ENCODE data around the gene RPS15.
"Not testable (repeated sequence)": the region's sequence is repeated elsewhere in the genome, so short reads cannot be mapped to it uniquely, and the experiment has no call there.

RPS15 gene

DNA sequence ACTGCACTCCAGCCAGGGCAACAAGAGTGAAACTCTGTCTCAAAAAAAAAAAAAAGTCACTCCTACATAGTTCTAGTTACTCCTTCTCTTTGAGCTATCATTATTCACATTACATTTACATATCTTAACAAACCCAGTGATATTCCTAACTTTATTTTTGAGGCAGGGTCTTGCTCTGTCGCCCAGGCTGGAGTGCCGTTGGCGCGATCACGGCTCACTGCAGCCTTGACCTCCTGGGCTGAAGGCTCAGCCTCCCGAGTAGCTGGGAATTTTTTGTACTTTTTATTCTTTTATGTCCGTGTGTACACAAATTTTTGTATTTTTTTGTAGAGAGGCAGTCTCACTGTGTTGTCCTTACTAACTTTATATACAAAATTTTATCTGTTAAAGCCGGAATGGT is 587 bp upstream of the RPS15 start:
- no peak for DNase-seq

- no peak for DNase-seq
These were observed 748 bp downstream of the RPS15 start for GRCh38 chr19:1438933-1439354.

- not testable (repeated sequence) for DNase-seq
These were observed 1.6 kb downstream of the RPS15 start for GRCh38 chr19:1439525-1440417.

- no peak for DNase-seq
These were observed 2.2 kb downstream of the RPS15 start for GRCh38 chr19:1440418-1440801.

- DNase-seq = no peak
These were observed 2.8 kb downstream of the RPS15 start for GRCh38 chr19:1441022-1441426.

GRCh38 chr19:1441677-1442438 is 3.7 kb downstream of the RPS15 start:
- DNase-seq = no peak

DNA sequence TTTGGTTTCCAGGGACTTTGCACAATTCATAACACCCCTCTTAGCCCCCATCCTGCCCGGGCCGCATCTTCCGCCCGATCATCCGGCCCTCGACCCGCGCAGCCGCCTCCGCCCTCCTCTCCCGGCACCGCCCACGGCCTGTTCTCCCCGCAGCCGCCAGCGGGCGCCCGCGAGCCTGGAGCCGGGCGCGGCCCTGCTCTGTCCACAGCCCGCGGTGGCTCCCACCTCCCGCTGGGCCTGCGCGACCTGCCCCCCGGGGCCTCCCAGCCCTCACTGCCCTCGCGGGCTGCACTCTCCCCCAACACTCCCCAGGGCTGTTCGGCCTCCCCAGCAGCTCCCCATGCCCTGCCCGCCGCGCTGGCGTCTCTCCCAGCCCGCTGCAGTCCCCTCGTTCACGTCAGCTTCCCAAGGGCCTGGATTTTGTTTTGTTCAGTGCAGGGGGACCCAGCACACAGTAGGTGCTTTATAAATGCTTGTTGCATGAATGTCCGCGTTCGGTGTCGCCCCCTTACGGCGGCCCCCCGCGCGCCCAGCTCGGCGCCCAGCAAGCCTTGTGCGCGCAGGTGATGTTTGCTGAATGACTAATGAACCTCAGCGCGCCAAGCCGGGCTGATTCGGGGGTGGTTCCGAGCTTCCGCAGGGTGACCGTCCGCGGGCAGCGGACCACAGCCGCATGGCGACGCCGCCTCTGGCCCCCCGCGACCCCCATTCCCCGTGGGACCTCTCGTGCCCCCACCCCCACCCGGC is 7.2 kb downstream of the RPS15 start:
- peak; percentile 71 for DNase-seq

- DNase-seq = no peak
These were observed 7.9 kb downstream of the RPS15 start for GRCh38 chr19:1445932-1446712.

DNA sequence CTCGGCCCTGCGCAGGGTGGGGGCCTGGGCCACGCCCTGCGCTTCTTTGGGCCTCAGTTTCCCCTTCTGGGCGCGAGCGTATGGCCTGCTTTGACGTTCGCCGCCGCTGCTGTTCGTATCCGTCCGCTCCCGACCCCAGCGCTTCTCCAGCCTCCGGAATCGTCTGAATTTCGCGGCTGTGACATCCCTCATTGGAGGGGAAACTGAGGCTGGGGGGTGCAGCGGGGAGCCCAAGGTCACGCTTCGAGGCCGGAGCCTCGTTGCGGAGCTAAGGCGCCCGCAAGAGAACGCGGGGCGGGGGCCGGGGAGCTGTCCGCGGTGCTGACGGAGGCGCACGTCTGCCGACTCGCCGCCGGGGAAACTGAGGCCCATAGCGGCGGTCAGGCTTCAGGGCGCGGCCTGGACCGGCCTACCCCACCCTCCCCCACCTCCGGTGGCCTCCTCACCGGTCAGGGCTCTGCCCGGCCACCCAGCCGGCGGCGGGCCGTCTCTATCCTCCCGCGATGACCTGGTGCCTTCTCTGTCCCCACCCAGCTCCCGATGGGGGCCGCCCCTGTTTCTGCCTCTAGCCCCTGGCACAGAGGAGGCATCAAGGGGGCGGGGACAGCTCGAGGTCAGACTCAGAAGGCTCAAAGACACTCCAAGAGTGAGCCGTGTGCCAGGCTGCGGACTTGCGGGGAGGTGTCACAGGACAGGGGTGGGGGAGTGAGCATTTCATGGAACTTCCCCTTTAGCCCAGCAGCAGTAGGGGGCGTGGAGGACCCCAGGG is 8.7 kb downstream of the RPS15 start:
- no peak for DNase-seq

DNA sequence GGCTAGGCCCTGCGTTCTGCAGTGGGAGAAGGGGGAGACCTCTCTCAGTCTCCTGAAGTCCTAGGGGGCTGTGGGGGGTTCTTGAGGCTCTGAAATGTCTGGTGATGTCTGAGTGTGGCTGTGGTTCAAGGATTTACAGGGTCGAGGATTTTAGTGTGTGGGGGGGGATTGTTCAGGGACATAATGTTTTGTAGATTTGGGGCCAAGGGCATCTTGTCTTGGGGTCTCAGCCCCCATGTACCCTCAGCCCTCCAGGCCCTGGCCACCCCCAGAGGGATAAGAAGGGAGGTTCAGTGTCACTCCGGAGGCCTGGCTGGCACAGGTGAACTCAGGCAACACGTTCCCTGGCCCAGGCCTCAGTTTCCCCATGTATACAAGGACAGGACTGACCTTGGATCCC is 9.3 kb downstream of the RPS15 start:
- no peak for DNase-seq

DNA sequence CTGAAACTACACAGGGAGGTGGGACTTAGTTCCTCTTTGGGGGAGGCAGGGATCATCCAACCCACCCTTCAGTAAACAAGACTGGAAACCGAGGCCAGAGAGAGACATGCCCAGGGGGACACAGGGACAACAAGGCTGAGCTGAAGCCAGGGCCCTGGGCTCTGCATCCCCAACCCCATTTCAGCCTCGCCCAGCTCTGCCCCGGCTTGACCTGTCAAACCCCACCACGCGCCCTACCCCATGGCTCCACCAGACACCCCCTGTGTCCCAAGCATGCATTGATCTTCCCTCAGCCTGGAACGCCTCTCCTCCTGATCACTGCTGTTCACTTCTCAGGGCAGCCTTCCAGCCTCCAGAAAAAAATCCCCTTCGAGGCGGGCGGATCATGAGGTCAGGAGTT is 9.7 kb downstream of the RPS15 start:
- DNase-seq = no peak

- DNase-seq = no peak
These were observed 11.6 kb downstream of the RPS15 start, which contains the start of gene APC2 for GRCh38 chr19:1449467-1450442. Gene APC2, plus strand, starts transcription at chr19:1450121. Its CDS starts 2,881 bp downstream, at chr19:1453002.

- DNase-seq = no peak
These were observed 12.8 kb downstream of the RPS15 start for GRCh38 chr19:1450735-1451731.

DNA sequence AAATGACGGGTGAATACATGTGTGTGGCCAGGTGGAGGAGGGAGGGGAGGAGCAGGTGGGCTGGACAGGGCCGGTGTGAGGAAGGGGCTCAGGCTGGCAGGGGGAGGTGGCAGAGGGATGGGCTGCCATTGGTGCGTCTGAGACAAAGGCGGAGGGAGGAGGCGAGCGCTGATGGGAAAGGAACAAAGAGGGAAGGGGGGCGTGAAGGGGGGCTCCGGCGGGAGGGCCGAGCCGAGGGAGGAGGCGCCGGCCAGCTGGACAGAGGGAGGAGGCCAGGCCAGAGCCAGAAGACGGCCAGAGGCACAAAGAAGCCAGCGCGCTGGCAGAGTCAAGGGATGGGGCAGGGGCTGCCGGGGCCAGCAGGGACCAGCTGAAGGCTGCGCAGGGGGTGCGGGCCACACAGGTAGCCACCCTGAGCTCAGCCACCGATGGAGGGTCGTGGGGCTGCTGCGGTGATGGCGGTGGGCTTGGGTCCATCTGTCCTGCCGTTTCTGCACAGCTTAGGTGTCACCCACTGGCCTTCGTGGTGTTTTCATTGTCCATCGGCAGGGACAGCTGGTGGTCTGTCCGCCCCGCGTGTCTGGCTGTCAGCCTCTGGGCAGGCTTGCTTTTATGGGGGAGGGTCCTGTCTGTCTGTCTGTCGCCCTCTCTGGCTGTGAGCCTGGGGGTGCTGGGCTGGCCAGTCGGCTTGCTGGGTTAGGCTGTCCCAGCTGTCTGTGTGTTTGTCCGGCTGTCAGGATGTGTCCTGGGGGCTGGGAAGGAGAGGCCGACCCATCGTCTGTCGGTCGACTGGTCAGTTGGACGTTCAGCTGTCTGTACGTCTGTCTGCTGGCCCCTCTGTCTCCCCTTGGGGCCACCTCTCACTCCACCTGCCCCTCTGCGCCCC is 14.0 kb downstream of the RPS15 start:
- no peak for DNase-seq

- DNase-seq = no peak
These were observed 14.8 kb downstream of the RPS15 start for GRCh38 chr19:1452802-1453524.

DNA sequence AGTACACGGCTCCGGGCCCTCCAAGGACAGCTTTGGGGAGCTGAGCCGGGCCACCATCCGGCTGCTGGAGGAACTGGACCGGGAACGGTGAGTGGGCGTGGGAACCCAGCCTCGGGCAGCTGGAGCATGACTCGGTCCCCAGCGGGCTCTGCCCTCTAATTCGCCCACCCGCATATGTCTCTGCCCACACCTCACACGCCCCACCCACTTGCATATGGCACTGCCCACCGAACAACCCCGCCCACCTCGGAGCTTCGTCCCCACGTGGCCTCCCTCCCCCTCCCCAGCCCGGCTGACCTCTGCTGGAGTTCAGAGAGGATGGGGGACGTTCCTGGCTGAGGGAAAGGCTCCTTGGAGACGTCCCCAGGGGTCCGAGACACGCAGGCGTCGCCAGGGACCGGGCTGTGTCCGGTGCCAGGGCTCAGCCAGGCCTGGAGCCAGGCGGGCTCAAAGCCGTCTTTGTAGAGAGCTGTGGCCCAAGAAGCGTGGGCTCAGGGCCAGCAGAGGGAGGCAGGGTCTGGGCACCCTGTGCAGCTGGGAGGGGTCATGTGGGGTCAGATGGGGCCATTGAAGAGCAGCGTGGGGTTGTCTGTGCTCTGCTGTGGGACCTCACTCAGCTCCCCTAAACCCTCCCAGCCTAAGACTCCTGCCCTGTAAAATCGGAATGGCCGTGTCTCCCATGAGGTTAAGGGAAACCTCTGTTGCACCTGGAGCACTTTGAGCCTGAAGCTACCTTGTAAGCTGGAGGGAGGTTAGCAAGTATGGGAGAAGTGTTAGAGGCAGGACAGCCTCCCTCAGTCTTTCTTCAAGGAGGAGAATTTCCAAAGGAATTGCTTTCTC is 15.5 kb downstream of the RPS15 start:
- DNase-seq = no peak
